ENCODE data around the gene NAP1L1.
A peak's percentile ranks its signal among the peaks of the same experiment; 100 is the strongest.

Gene NAP1L1

DNA sequence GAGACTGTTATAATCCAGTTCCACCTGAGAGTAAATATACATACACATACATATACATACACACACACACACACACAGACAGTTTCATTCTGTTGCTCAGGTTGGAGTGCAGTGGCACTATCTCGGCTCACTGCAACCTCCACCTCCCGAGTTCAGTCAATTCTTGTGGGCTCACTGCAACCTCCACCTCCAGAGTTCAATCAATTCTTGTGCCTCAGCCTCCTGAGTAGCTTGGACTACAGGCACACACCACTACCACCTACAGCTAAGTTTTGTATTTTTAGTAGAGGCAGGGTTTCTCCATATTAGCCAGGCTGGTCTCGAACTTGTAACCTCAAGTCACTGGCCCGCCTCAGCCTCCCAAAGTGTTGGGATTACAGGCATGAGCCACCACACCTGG, 44.0 kb downstream of the NAP1L1 start:
- DNase-seq (ENCODE audit: low read depth in 2 of 2) = no peak

DNA sequence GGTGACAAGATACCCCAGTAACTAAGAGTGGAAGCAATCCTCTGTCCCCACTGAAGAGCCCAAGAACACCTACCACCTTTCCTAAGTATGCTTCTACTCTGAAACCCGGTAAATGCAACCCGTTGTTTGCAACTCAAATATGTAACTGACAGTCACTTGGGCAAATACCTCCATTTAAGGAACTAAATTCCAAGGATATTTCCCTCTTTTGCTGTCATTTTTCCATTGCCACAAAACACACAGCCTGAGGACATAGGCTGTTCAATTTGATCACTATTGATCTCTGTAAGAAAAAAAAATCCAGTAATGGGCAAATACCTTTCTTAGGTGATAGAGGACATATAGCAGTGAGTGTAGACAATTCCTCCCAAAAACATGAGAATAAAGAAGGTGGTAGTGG, 46.3 kb downstream of the NAP1L1 start:
- no peak for DNase-seq (ENCODE audit: low read depth in 2 of 2)

DNA sequence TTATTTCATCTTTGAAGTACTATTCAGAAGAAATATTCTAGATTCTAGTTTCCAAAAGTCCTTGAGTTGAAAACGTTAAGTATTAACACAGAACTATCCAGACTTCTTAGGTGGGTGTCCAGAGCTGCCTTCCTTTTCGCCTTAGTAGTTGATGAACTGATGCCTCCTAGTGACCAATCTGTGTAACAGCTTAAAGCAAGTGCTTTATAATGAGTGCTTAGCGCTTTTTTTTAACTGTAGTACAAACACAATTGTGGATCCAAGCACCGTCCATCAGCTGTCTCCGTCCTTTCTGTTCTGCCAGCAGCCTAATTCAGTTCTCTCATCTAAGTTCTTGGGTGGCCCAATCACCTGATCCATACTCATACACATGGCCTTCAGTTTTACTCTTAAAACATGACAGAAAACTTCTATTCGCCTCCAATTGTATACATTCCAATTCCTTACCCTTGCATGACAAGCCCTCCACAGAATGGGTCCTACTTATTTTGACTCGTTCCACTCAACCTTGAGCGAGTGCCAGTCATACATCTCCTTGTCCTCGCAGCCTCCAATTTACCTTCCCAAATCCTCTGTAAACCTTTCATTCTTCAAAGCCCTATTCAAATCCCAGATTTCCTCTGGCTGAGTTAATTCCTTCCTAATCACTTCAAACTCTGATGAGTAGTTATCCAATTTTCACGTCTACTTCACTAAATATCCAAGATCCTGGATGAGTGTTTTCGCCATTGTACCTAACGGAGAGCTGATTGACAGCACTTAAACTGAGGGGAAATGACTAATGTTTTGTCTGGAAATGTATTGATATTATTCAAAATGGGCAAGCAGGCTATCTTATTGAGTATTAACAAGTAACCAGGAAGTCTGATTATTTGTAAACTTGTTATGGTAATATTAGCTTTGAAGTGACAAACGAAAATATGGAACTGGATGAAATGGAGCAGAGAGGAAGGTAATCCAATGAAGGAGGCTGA, 47.1 kb downstream of the NAP1L1 start:
- no peak for DNase-seq (ENCODE audit: low read depth in 2 of 2)

DNA sequence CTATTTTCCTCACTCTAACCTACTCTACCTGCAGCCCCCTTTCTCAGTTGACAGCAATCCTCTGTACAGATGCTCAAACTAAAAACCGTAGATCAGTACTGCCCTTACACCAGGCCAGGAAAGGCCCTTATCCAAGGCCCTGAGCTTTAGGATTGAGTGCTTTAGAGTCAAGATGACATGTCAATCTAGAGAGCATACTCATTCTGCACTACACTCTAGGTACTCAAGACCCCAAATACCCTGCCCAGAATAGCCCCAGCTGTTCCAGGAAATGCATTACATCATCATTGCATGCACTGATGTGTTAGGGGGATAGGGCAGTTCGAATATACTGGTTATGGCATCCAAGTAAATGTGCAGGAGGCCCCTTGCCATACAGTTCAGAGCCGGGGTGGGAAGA, 49.4 kb downstream of the NAP1L1 start:
- DNase-seq (ENCODE audit: low read depth in 2 of 2) = no peak

DNA sequence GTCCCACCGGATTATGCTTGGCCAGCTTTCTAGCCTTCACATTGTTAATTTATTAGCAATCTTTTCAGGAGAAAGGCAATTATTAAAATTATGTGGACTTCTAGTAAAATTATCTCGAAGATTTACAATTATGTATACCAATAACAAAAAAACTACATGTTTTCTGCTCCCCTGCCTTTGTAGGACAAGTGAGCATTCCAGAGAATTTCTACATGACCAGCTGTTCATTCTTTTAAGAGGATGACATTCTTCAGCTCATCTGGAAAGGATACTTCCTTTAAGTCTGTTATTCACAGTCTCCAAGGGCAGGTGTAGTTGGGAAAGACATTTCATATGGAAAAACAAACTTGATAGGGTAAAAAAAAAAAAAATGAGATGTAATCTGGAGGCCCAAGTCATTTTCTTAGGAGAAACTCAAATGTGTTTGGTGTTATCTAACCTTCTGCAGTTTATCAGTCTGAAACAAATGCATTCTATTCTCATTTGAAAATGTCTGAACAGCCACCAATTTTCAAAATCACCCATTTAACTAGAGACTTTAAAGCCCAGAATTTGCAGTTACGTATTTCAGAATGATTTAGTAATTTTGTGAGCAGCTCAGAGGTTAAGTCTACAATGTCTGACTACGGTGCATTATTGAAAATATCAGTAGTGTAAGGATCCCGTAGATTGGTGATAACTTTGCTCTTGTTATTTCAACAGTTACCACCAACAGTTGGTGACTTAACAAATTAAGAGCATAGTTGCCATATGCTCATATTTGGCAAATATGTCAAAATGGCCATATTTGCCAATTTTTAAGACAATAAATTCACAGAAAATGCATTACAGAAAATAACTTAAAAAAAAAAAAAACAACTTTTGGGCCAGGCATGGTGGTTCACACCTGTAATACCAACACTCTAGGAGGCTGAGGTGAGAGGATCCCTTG, 51.1 kb downstream of the NAP1L1 start:
- DNase-seq (ENCODE audit: low read depth in 2 of 2) = no peak

DNA sequence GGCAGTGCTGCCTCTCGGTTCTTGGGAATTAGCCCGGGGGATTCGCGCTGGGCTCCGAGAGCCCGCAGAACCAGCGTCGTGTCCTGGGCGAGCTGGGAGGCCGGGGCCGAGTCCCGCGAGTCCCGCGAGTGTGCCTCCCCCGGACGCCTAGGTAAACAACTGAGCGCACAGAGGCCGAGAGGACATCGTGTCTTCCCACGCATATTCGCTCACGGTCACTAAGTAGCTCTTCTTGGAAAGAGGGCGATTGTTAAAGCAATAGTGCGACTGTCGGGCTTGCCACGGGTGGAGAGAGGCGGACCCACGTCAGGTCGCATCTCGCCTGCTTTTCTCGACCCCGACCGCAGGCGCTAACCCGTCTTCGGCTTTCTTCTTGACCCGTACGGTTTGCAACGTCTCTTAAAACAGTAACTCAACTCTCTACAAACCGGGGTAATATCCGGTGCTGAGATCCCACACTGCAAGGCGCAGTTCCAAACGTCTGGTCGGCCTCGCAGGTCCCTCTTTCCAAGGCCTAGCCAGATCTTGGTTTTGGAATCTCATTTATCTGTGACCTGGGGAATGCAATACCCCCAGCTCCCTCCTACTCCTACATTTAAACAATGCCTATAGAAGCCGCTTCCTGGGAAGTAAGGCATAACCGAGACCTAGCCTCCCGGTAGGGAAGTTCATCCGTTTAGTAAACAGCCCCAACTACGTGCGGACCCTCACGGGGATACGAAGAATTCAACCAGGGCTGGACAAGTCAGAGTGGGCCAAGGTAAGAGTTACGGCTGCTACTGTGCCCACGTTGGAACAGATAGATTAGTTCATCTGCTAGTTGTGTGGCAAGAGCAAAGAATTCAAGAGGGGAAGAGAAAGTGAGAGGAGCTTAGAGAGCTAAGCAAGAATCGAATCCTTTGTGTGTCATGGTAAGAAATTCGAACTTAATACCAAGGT, 52.2 kb downstream of the NAP1L1 start:
- no peak for DNase-seq (ENCODE audit: low read depth in 2 of 2)

DNA sequence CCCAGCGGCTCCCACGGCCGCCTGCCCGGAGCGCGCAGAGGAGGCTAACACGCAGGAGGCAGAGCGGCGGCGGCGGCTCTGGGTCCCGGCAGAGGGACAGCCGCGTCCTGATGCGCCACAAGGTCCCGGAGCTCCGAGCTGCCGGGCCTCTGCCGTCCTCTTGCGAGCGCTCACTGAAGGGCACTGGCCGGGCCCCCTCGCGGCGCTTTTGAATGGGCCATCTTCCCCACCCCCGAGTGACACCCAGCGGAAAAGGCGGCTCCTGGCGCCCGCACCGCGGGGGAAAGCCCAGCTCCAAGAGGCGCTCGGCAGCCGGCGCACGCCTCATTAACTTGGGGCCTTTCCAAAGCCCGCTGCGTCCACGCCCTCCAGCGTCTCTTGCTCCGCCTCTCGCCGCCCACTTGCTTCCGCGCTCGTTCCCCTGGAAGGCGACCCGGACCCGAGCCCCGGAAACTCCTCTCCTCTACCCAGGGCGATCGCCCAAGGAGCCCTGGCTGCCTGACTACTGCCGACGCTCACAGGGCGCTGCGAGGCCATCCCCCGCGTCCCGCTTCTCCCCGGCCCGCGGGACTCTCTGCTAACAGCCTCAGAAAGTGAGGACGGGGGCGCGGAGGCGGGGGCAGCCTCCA, 53.0 kb downstream of the NAP1L1 start, which contains the start of gene PHLDA1:
PHLDA1 (minus strand) TSS at position 363 of the 629 bp plus-strand sequence.
- DNase-seq (ENCODE audit: low read depth in 2 of 2) = peak; percentile 88 to 89

DNA sequence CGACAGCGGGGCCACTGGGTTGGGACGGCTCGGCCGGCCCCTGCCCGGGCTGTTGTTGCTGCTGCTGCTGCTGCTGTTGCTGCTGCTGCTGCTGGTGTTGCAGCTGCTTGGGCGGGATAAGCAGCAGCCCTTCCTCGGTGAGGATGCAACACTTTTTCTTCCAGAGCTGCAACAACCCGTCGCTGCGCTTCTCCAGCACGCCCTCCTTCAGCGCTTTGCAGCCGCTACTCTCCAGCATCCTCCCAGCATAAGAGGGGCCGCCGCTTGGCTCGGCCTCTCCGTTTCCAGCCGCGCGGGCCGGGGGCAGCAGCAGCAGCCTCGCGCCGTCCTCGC, 53.4 kb downstream of the NAP1L1 start:
- DNase-seq (ENCODE audit: low read depth in 2 of 2) = no peak

DNA sequence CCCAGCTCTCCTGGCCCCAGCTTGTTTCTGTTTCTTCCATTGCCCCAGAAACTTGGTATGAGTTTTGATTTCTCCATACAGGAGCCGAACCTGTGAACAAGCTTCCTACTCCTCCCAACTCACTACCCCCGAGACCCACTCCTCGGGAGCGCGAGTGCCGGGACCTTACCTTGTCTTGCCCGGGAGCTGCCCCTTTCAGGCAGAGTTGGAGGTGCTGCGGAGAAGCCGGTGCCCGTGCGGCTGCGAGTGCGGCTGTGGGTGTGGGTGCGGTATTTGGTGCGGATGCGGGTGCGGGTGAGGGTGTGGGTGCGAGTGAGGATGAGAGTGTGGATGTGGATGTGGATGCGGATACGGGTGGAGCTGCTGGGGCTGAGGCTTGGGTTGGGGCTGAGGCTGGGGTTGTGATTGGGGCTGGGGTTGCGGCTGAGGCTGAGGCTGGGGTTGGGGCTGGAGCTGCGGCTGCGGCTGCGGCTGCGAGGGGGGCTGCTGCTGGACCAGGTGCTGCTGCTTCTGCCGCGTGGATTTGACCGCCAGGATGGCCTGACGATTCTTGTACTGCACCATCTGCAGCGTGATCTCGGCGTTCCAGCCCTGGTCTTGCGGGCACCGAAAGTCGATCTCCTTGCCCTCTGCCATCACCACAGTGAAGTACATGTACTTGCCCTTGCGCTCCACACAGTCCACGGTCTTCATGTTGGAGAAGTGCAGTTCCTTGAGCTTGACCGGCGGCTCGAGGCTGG, 54.0 kb downstream of the NAP1L1 start:
- DNase-seq (ENCODE audit: low read depth in 2 of 2) = no peak

DNA sequence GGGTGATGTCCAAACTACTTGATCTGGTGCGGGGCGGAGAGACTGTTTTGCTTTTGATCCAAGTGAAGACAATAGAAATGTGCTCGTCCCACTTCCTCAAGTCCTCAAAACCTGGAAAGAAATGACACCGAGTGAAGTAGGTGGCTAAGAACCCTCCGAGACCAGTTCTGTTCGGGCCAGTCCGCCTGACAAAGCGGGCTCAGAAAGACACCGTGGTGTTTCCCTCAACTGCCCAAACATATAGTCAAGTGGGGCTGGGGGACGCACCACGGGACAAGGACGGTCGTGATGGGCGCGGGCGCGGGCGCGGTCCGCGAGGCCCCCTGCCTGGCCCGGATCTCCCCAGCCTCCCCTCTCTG, 54.5 kb downstream of the NAP1L1 start:
- no peak for DNase-seq (ENCODE audit: low read depth in 2 of 2)

DNA sequence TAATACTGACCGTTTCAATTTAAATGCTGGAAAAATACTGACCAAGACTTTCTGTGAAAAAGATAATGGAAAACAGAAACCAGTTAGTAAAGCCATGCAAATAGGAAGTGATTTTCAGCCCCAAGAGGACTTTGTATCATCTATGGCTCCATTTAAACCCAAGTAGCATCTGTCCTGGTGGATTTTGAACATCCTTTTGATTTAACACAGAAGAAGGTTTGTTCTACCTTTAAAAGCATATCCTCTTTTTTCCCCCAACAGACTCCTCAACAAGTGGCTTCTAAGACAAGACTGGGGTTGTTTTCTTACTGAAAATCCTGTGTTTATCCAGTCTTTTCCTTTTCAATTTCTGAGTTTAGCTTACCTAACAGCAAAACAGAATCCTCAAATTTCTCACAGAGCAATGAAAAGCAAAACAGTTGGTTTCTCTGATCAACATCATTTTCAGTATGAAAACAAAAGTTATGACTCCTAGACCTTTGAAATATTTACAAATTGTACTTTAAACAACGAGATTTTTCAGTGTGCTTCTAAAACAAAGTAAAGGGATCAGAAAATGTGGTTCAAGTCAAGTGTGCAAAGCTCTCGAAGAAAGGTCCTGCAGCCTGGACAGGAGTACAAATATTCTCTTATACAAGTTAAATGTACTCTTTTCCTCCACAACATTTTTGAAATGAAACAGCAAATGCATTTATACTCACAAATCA, 55.8 kb downstream of the NAP1L1 start:
- DNase-seq (ENCODE audit: low read depth in 2 of 2) = no peak

DNA sequence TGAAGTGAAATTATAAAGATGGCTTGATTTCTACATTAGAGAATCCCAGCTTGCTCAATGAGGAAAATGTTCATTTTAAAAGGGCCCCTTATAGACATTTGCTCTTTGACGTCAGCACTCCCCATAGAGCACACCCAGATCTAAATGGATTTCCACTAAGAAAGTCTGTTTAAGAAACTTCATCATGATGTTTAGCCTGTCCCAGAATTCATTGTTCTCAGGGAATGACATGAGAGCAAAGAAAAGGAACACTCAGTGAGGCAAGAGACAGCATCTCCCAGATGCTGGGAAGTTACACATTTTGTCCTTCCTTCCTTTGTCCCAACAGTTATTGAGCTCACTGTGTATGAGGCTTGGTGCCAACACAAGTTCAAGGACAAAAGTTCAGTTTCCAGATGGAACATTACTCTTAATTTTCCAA, 57.8 kb downstream of the NAP1L1 start:
- no peak for DNase-seq (ENCODE audit: low read depth in 2 of 2)

DNA sequence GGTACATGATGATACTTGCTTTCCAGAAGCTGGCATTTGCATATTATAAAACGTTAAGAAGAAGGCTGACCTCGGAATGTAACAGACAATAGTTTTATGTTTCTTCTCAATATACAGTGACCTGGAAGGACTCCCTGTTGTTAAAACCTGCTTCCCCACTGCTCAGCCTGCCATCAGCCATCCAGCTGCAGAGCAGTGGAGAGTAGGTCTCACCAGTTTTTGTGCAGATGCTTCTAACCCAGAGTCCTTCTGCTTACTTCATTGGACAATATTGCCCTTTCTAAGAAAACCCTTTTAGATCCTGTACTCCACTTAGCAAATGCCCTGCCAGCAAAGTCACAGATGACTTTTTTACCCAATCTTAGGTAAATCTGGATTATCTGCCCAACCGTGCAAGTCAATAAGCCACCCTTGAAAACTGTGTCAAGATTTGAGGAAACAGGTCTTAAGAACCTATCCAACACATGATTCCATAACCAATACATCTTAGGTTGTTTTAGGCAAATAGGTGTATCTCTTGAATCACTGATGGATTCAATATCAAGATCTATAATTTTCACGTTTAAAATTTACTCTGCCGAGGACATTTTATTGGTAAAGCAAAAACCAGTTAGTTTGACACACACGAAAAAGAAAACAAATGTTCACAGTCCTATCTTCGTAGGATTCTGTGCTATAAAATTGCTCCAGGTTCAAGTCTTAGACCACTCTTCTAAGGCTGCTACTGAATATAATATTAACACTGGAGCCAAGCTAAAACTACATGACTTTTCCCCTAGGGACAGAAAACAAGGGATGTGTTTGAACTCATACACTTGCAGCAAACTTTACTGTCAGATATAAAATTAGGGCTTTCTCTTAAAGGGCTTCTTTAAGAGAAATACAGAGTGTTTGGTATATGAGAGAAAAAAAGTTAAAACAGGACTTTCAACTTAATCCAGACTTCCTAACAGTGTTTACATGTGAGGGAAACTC, 58.6 kb downstream of the NAP1L1 start:
- no peak for DNase-seq (ENCODE audit: low read depth in 2 of 2)

DNA sequence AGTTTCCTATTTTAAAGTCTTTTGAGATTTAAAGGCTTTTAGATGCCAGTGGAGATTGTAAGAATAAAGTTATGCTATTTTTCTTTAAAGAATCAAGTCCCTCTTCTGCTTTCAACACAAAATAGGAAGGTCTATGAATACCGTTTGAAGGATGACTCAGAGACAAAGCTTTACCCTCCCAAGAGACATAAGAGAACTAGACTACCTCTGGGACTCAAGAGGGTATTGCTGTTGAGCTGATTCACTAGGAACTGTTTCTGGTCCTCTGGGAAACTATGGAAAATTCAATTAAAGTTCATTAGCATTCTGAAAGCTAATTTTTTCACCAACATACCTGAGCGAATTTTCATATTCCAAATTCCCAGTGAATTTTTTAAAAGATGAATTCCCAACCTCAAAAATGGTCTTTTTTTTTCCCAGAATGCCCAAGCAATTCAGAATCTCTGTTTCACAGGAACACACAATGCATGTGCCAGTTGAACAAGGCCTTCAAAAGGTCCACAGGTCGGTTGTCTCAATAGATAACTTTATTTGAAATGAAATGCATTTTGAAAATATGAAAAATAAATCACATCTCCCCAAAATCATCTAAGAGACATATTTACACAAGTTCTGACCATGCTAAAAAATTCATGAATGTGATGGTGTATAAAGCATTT, 59.4 kb downstream of the NAP1L1 start:
- no peak for DNase-seq (ENCODE audit: low read depth in 2 of 2)

DNA sequence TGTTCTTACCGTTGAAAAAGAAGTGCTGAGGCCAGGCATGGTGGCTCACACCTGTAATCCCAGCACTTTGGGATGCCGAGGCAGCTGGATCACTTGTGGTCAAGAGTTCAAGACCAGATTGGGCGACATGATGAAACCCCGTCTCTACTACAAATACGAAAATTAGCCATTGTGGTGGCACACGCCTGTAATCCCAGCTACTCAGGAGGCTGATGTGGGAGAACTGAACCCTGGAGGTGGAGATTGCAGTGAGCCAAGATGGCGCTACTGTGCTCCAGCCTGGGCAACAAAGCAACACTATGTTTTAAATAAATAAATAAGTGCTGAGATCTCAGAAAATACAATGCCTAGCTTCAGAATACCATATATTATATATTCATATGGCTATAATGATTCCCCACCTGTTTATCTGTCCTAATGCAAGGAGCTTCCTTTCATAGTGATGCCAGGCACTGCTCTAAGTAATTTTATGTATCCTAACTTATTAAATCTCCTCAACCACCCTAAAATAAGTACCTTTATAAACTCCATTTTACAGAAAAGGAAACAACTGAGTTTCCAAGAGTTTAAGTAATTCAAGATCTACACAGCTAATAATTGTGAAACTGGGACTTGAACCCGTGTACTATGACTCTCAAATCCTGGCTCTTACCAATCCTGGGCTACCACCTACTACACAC, 60.2 kb downstream of the NAP1L1 start:
- DNase-seq (ENCODE audit: low read depth in 2 of 2) = no peak

DNA sequence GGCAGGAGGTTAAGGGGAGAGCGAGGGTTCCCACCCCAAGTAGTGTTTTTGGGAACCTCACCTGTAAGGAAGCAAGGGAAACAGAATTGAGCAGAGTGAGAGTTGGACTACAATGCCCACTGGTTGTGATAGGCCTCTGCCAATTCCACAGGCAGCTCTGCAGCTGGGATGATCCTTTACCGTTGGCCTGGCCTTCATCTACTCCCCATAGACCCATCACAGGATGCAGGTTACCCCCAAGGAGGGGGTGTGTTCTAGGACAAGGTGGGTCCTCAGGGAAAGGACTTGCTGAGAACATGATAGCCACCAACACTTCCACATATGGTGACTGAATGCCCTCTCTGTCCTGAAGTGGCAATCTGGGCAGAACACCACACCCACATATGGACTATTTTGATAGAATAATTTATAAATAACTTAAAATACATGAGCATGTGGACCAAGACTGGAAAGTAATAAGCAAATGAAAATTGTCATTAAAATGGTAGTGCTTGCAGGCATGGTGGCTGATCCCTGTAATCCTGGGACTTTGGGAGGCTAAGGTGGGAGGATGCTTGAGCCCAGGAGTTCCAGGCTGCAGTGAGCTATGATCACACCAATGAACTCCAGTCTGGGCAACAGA, 61.3 kb downstream of the NAP1L1 start:
- no peak for DNase-seq (ENCODE audit: low read depth in 2 of 2)

DNA sequence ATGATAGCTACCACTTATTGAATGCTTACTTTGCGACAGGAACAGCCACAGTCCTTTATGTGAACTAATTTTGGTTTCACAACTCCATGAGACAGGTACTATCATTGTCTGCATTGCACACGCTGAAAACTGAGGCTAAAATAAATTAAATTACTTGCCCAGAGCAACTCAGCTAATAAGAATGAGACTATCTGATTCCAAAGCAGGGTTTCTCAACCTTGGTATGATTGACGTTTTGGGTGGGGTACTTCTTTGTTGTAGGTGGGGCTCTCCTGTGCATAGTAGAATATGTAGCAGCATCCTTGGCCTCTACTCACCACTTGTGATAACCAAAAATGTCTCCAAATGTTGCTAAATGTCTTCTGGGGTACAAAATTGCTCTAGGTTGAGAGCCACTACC, 62.0 kb downstream of the NAP1L1 start:
- no peak for DNase-seq (ENCODE audit: low read depth in 2 of 2)

All from stimulated activated CD4-positive, alpha-beta T cell treated with anti-CD3 and anti-CD28 coated beads, Interleukin-1b, Interleukin-23, amount 100 ng/mL, for 1 hour (primary cell).